ENCODE data around the gene TFRC. TPM values are rescaled to one million over a fixed set of nuclear protein-coding genes. Genes with fewer than 3 reads are reported as not detected.

The TFRC gene
- 205 and 259 TPM in 2 replicates for total RNA-seq (2012; rRNA removed)

GRCh38 chr3:196081834-196082618 lies at the start of gene TFRC:
Gene TFRC (minus strand): TSS chr3:196082090. CDS start chr3:196077099, 4,991 bp downstream.
- peak within 1 kb of the TSS; percentile 95 for H3K4me3 ChIP-seq (ENCODE audit: low read length)
- H3K4me2 ChIP-seq (ENCODE audit: low read length) = peak within 1 kb of the TSS; percentile 85
- peak within 1 kb of the TSS; percentile 88 for H3K9ac ChIP-seq (ENCODE audit: low read depth, low read length)
- H3K9me3 ChIP-seq (replicated peaks; ENCODE audit: low read length) = no peaks in the 10 kb centered on the region
- no peaks in the 10 kb centered on the region for H3K27me3 ChIP-seq (ENCODE audit: control insufficient read depth, insufficient read depth, low read length)
- no peaks in the 10 kb centered on the region for H3K36me3 ChIP-seq (ENCODE audit: insufficient read depth, low read length)
- H3K4me1 ChIP-seq (ENCODE audit: control insufficient read depth, insufficient read depth, low read length) = peaks cover 13% of the 10 kb centered on the region

GRCh38 chr3:196128172-196128843 lies 46.4 kb upstream of the TFRC start:
- no peak overlapping the region for H3K4me2 ChIP-seq (ENCODE audit: low read length)
- H3K36me3 ChIP-seq (ENCODE audit: insufficient read depth, low read length) = no peaks in the 10 kb centered on the region
- H3K4me3 ChIP-seq (ENCODE audit: low read length) = no peak overlapping the region
- peaks cover 26% of the 10 kb centered on the region for H3K27me3 ChIP-seq (ENCODE audit: control insufficient read depth, insufficient read depth, low read length)
- no peak overlapping the region for H3K9ac ChIP-seq (ENCODE audit: low read depth, low read length)
- H3K9me3 ChIP-seq (replicated peaks; ENCODE audit: low read length) = no peaks in the 10 kb centered on the region
- H3K4me1 ChIP-seq (ENCODE audit: control insufficient read depth, insufficient read depth, low read length) = no peaks in the 10 kb centered on the region

- no peaks in the 10 kb centered on the region for H3K9me3 ChIP-seq (replicated peaks; ENCODE audit: low read length)
- H3K4me3 ChIP-seq (ENCODE audit: low read length) = no peak overlapping the region
- no peaks in the 10 kb centered on the region for H3K36me3 ChIP-seq (ENCODE audit: insufficient read depth, low read length)
- H3K9ac ChIP-seq (ENCODE audit: low read depth, low read length) = no peak overlapping the region
- H3K4me1 ChIP-seq (ENCODE audit: control insufficient read depth, insufficient read depth, low read length) = no peaks in the 10 kb centered on the region
- no peak overlapping the region for H3K4me2 ChIP-seq (ENCODE audit: low read length)
- peaks cover 24% of the 10 kb centered on the region for H3K27me3 ChIP-seq (ENCODE audit: control insufficient read depth, insufficient read depth, low read length)
Observed at GRCh38 chr3:196127308-196128040, 45.6 kb upstream of the TFRC start.

- Histone ChIP-seq H3K9me3 (replicated peaks; ENCODE audit: low read length) (no peaks in the 10 kb centered on the region), H3K36me3 (ENCODE audit: insufficient read depth, low read length) (no peaks in the 10 kb centered on the region), H3K27me3 (ENCODE audit: control insufficient read depth, insufficient read depth, low read length) (peaks cover 22% of the 10 kb centered on the region), H3K9ac (ENCODE audit: low read depth, low read length) (no peak overlapping the region), H3K4me3 (ENCODE audit: low read length) (no peak overlapping the region), H3K4me2 (ENCODE audit: low read length) (no peak overlapping the region), H3K4me1 (ENCODE audit: control insufficient read depth, insufficient read depth, low read length) (no peaks in the 10 kb centered on the region)
Observed at GRCh38 chr3:196124608-196125007, 42.7 kb upstream of the TFRC start.

GRCh38 chr3:196122688-196123046 lies 40.8 kb upstream of the TFRC start:
- no peaks in the 10 kb centered on the region for H3K4me1 ChIP-seq (ENCODE audit: control insufficient read depth, insufficient read depth, low read length)
- H3K9me3 ChIP-seq (replicated peaks; ENCODE audit: low read length) = no peaks in the 10 kb centered on the region
- no peak overlapping the region for H3K9ac ChIP-seq (ENCODE audit: low read depth, low read length)
- H3K4me3 ChIP-seq (ENCODE audit: low read length) = no peak overlapping the region
- no peak overlapping the region for H3K4me2 ChIP-seq (ENCODE audit: low read length)
- peaks cover 18% of the 10 kb centered on the region for H3K27me3 ChIP-seq (ENCODE audit: control insufficient read depth, insufficient read depth, low read length)
- H3K36me3 ChIP-seq (ENCODE audit: insufficient read depth, low read length) = no peaks in the 10 kb centered on the region

GRCh38 chr3:196122021-196122687 lies 40.3 kb upstream of the TFRC start:
- Histone ChIP-seq H3K36me3 (ENCODE audit: insufficient read depth, low read length) (no peaks in the 10 kb centered on the region), H3K4me3 (ENCODE audit: low read length) (no peak overlapping the region), H3K9me3 (replicated peaks; ENCODE audit: low read length) (no peaks in the 10 kb centered on the region), H3K27me3 (ENCODE audit: control insufficient read depth, insufficient read depth, low read length) (peaks cover 17% of the 10 kb centered on the region), H3K4me2 (ENCODE audit: low read length) (no peak overlapping the region), H3K4me1 (ENCODE audit: control insufficient read depth, insufficient read depth, low read length) (no peaks in the 10 kb centered on the region), H3K9ac (ENCODE audit: low read depth, low read length) (no peak overlapping the region)

GRCh38 chr3:196121066-196121465 lies 39.2 kb upstream of the TFRC start:
- H3K4me1 ChIP-seq (ENCODE audit: control insufficient read depth, insufficient read depth, low read length) = no peaks in the 10 kb centered on the region
- H3K4me3 ChIP-seq (ENCODE audit: low read length) = no peak overlapping the region
- H3K4me2 ChIP-seq (ENCODE audit: low read length) = no peak overlapping the region
- H3K9ac ChIP-seq (ENCODE audit: low read depth, low read length) = no peak overlapping the region
- peaks cover 24% of the 10 kb centered on the region for H3K27me3 ChIP-seq (ENCODE audit: control insufficient read depth, insufficient read depth, low read length)
- no peaks in the 10 kb centered on the region for H3K9me3 ChIP-seq (replicated peaks; ENCODE audit: low read length)
- no peaks in the 10 kb centered on the region for H3K36me3 ChIP-seq (ENCODE audit: insufficient read depth, low read length)

- H3K36me3 ChIP-seq (ENCODE audit: insufficient read depth, low read length) = no peaks in the 10 kb centered on the region
- H3K27me3 ChIP-seq (ENCODE audit: control insufficient read depth, insufficient read depth, low read length) = peaks cover 24% of the 10 kb centered on the region
- no peak overlapping the region for H3K9ac ChIP-seq (ENCODE audit: low read depth, low read length)
- H3K9me3 ChIP-seq (replicated peaks; ENCODE audit: low read length) = no peaks in the 10 kb centered on the region
- H3K4me2 ChIP-seq (ENCODE audit: low read length) = no peak overlapping the region
- no peaks in the 10 kb centered on the region for H3K4me1 ChIP-seq (ENCODE audit: control insufficient read depth, insufficient read depth, low read length)
- no peak overlapping the region for H3K4me3 ChIP-seq (ENCODE audit: low read length)
Observed at GRCh38 chr3:196120291-196120951, 38.5 kb upstream of the TFRC start.

- H3K36me3 ChIP-seq (ENCODE audit: insufficient read depth, low read length) = no peaks in the 10 kb centered on the region
- H3K4me3 ChIP-seq (ENCODE audit: low read length) = no peak overlapping the region
- no peaks in the 10 kb centered on the region for H3K4me1 ChIP-seq (ENCODE audit: control insufficient read depth, insufficient read depth, low read length)
- H3K9me3 ChIP-seq (replicated peaks; ENCODE audit: low read length) = no peaks in the 10 kb centered on the region
- peaks cover 19% of the 10 kb centered on the region for H3K27me3 ChIP-seq (ENCODE audit: control insufficient read depth, insufficient read depth, low read length)
- no peak overlapping the region for H3K4me2 ChIP-seq (ENCODE audit: low read length)
- H3K9ac ChIP-seq (ENCODE audit: low read depth, low read length) = no peak overlapping the region
Observed at GRCh38 chr3:196117809-196118208, 35.9 kb upstream of the TFRC start.

- Histone ChIP-seq H3K4me3 (ENCODE audit: low read length) (no peak overlapping the region), H3K9ac (ENCODE audit: low read depth, low read length) (no peak overlapping the region), H3K4me2 (ENCODE audit: low read length) (no peak overlapping the region), H3K4me1 (ENCODE audit: control insufficient read depth, insufficient read depth, low read length) (no peaks in the 10 kb centered on the region), H3K9me3 (replicated peaks; ENCODE audit: low read length) (no peaks in the 10 kb centered on the region), H3K36me3 (ENCODE audit: insufficient read depth, low read length) (no peaks in the 10 kb centered on the region), H3K27me3 (ENCODE audit: control insufficient read depth, insufficient read depth, low read length) (peaks cover 19% of the 10 kb centered on the region)
Observed at GRCh38 chr3:196115678-196116083, 33.8 kb upstream of the TFRC start.

GRCh38 chr3:196111939-196112386 lies 30.1 kb upstream of the TFRC start:
- Histone ChIP-seq H3K27me3 (ENCODE audit: control insufficient read depth, insufficient read depth, low read length) (peaks cover 21% of the 10 kb centered on the region), H3K4me2 (ENCODE audit: low read length) (no peak overlapping the region), H3K4me3 (ENCODE audit: low read length) (no peak overlapping the region), H3K9ac (ENCODE audit: low read depth, low read length) (no peak overlapping the region), H3K4me1 (ENCODE audit: control insufficient read depth, insufficient read depth, low read length) (no peaks in the 10 kb centered on the region), H3K36me3 (ENCODE audit: insufficient read depth, low read length) (no peaks in the 10 kb centered on the region), H3K9me3 (replicated peaks; ENCODE audit: low read length) (no peaks in the 10 kb centered on the region)

Measured in skeletal muscle satellite cell (primary cell).